Neural progenitor cell (in vitro differentiated cells): Measurements from ENCODE around the gene CCNI2.

Source experiments
- CTCF ChIP-seq: fragments of 200-600 bp; sonication (generic); IDR thresholded peaks from 2 replicates; pipeline ENCODE4 v1.5.1; 2017; ENCODE audit warnings: antibody characterized with exemption, mild to moderate bottlenecking
- EZH2 ChIP-seq: fragments of 200-600 bp; sonication (generic); IDR thresholded peaks from 2 replicates; pipeline ENCODE4 v1.6.1; 2017; ENCODE audit warnings: antibody characterized with exemption, mild to moderate bottlenecking, moderate library complexity
- EZH2phosphoT487 ChIP-seq: fragments of 200-600 bp; sonication (generic); IDR thresholded peaks from 2 replicates; pipeline ENCODE4 v1.6.1; 2017; ENCODE audit warnings: antibody characterized with exemption

GRCh38 chr5:132751971-132752580, 4.8 kb downstream of the CCNI2 start:
- TF ChIP-seq CTCF = no peak
- TF ChIP-seq EZH2 = no peak
- TF ChIP-seq EZH2phosphoT487 = no peak
